ENCODE data around the gene SLC12A7. TPM values are rescaled to one million over a fixed set of nuclear protein-coding genes. Genes with fewer than 3 reads are reported as not detected.

Gene SLC12A7
- total and polyA plus RNA-seq, 9 of the 15 experiments (the other 6 are each of a cell fraction or from before 2014, with no cell fraction given), result 0.01 to 3.1 (median 0.56) TPM

- TF ChIP-seq NKRF (IDR thresholded peaks at IDR 0.05; ENCODE audit: borderline replicate concordance) (no peak), FUS (optimal IDR thresholded peaks at IDR 0.05; ENCODE audit: low read depth, low read length) (no peak), LARP7 (IDR thresholded peaks at IDR 0.05) (no peak), TEAD1 (CRISPR knock-in tag; IDR thresholded peaks at IDR 0.05) (no peak), PRMT5 (CRISPR knock-in tag; IDR thresholded peaks at IDR 0.05) (no peak), MECOM (CRISPR knock-in tag; IDR thresholded peaks at IDR 0.05) (no peak), ZC3H11A (IDR thresholded peaks at IDR 0.05; ENCODE audit: low read depth, low read length) (no peak), PURB (CRISPR knock-in tag; IDR thresholded peaks at IDR 0.05; ENCODE audit: low read depth) (no peak), TAF9B (IDR thresholded peaks at IDR 0.05; ENCODE audit: partially characterized antibody) (no peak), FOXA1 (IDR thresholded peaks at IDR 0.05; ENCODE audit: borderline replicate concordance) (no peak), POLR2AphosphoS5 (IDR thresholded peaks at IDR 0.05; ENCODE audit: control insufficient read depth, insufficient read depth, low read depth, low read length) (no peak), CBFA2T2 (conservative IDR thresholded peaks at IDR 0.05) (no peak), NCOA2 (IDR thresholded peaks at IDR 0.05; ENCODE audit: partially characterized antibody in 2 of 2) (no peak), EWSR1 (IDR thresholded peaks at IDR 0.05; ENCODE audit: borderline replicate concordance, low read depth, partially characterized antibody) (no peak), BRCA1 (IDR thresholded peaks at IDR 0.05) (no peak), BRCA1 (CRISPR knock-in tag; IDR thresholded peaks at IDR 0.05) (no peak), ZBTB34 (CRISPR knock-in tag; IDR thresholded peaks at IDR 0.05) (no peak), VEZF1 (CRISPR knock-in tag; IDR thresholded peaks at IDR 0.05) (peak; percentile 78), ATF7 (IDR thresholded peaks at IDR 0.05) (peak; percentile 33; the same call in 1 of the 2 replicates), JUND (IDR thresholded peaks at IDR 0.05; ENCODE audit: borderline replicate concordance, low read depth, low read length) (0 out of 2 replicates have a peak, but pooled peaks have one; percentile 8), JUND (tag; IDR thresholded peaks at IDR 0.05; ENCODE audit: borderline replicate concordance, low read depth, low read length) (no peak; the same call in 2 of the 3 replicates), ZKSCAN3 (CRISPR knock-in tag; IDR thresholded peaks at IDR 0.05) (no peak)
Measured at GRCh38 chr5:1140171-1140817, 28.4 kb upstream of the SLC12A7 start (continued).

All from K562 (cell line).